VCaP (cell line): ENCODE results near the gene SKI.

Source experiments
- H3K27ac ChIP-seq: fragments of 450-650 bp; 2 replicates; pipeline ENCODE4 v1.5.1; 2017
- TF ChIP-seq, protein P1 (sequence below): fragments of 450-650 bp; conservative IDR thresholded peaks from 2 replicates; pipeline ENCODE4 v1.5.1; 2017; ENCODE audit warnings: mild to moderate bottlenecking, moderate library complexity

Gene SKI

DNA sequence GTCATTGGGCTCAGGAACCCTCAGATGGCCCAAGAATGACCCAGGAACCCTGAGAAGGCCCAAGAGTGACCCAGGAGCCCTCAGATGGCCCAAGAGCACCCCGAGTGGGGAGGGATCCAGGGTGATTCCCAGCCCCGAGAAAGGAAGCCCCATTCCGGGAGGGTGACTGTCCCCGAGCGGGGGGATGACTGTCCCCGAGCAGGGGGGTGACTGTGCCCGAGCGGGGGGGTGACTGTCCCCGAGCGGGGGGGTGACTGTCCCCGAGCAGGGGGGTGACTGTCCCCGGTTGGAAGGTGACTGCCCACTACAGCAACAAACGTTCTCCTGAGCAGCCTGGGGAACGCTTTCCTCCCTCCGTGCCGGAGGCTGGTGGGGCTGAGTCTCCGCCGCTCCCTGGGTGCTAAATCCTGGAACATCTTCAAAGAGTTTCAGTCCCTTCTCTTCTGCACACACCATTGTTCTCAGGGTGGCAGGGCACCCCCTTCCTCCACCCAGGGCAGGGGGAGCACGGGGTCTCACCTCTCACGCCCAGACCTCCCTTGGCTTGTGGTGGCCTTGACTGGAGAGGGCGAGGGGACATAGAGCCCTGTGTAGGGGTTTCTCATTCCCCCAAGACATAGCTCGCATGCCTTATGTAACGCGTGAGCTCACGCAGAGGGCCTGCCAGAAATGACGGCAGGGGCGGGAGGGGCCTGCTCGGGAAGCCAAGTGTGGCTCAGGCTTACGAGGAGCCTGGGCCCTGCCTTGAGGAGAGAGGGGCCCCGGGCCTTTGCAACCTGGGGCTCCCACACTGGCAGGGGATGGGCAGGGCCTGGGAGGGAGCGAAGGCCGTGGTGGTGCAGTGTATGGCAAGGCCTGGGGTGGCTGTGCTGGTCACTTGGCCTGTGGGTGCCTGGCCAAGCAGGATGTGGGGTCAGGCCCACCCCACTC lies 14.3 kb upstream of the SKI start:
- TF ChIP-seq, protein P1, sequence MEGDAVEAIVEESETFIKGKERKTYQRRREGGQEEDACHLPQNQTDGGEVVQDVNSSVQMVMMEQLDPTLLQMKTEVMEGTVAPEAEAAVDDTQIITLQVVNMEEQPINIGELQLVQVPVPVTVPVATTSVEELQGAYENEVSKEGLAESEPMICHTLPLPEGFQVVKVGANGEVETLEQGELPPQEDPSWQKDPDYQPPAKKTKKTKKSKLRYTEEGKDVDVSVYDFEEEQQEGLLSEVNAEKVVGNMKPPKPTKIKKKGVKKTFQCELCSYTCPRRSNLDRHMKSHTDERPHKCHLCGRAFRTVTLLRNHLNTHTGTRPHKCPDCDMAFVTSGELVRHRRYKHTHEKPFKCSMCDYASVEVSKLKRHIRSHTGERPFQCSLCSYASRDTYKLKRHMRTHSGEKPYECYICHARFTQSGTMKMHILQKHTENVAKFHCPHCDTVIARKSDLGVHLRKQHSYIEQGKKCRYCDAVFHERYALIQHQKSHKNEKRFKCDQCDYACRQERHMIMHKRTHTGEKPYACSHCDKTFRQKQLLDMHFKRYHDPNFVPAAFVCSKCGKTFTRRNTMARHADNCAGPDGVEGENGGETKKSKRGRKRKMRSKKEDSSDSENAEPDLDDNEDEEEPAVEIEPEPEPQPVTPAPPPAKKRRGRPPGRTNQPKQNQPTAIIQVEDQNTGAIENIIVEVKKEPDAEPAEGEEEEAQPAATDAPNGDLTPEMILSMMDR = no peak
- no peak overlapping the region; the same call in 1 of the 2 replicates for H3K27ac ChIP-seq

DNA sequence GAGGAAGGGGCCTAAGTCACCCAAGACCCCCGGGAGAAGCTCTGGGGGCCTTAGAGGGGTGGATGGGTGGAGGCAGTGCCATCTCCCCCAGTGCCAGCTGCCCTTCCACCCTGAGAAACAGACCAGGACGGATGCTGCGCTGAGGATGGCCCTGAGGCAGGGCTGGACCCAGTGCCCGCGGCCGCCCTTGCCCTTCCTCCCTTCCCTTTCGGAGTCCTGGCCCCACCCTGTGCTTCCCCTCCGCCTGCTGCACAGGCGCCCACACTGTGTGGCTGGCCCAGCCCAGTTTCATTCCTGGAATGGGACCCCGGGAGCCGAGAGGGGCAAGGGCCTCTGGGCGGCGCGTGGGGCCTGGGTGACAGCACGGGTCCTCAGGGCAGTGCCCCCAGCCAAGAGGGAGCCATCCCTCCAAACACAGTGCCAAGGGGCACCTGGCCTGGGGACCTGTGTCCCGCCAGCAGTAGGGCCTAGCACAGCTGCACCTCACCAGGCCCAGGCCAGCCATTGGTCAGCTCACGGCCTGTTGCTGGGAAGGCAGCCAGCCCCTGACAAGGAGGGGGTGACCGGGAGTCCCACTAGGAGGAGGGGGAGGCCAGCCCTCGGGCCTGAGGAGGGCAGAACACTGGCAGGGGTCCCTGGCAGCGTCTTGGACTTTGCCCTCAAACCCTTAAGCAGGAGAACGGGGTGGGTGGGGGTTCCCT lies 13.4 kb upstream of the SKI start:
- H3K27ac ChIP-seq = no peak overlapping the region; the same call in 1 of the 2 replicates
- TF ChIP-seq, protein P1 = no peak

DNA sequence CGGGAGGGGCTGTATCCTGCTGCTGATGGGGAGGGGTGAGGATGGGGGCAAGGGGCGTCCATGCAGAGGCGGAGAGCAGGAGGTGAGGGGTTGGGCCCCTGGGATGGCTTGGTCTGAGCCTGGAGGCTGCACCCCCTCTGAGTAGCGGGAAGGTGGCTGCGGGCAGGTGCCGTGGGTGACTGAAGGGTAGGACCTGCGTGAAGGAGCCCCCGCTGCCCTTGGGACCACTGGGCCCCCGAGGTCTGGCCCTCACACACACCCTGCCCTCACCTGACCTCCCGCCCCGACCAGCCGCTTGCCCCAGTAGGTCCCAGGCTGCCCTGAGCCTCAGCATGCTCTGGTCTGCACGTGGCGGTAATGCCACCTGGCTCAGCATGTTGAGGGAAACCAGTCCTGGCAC lies 12.8 kb upstream of the SKI start:
- TF ChIP-seq, protein P1 = no peak
- H3K27ac ChIP-seq = no peak overlapping the region

DNA sequence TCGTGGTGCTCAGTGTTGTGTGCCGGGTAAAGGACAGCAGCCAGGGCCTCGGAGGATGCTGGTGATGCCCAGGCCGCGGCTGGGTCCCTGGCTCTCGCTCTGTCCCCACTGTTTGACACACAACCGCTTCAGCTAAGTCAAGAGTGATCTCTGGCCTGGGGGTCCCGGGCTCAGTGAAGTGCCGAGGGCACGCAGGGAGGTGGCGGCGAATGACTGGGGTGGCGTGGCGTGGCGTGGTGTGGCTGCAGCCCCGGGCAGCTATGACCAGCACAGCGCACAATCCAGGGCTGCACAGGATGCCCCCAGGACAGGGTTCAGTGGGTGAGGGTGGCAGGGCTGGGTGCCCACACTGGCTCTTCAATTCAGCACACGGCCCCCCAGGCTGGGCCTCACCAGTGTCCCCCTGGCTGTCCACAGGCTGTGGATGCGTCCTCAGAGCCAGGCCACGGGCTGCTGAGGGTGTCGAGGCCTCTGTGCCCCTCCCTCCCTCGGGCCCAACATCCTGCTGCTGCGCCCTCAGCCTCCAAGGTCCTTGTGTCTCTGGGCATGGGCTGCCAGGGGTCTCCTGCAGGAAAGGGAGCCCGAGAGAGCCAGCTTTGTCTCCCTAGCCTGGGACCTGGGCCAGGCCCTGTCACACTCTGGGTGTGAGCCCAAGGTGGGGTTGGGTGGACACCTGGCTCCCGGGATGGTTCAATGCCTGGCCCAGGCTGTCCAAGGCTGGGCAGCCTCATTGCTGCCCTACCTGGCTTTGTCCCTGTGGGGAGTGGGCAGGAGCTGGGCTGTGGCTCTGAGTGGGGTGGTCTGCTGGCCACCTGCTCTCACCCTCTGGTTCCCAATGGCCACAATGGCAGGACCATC lies 12.0 kb upstream of the SKI start:
- no peak overlapping the region for H3K27ac ChIP-seq
- TF ChIP-seq, protein P1 = no peak

DNA sequence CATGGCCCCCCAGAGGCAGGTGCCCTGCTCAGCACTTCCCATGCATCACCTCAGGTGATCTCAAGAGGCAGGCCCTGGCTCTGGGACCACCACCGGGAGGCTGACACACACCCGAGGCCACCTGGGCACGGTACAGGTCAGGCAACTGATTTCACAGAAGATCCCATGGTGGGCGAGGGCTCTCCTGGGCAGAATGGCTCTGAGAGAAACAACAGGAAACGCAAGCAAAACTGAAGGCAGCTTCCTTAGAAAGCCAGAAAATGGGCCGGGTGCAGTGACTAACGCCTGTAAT lies 11.4 kb upstream of the SKI start:
- TF ChIP-seq, protein P1 = no peak
- H3K27ac ChIP-seq = no peak overlapping the region

DNA sequence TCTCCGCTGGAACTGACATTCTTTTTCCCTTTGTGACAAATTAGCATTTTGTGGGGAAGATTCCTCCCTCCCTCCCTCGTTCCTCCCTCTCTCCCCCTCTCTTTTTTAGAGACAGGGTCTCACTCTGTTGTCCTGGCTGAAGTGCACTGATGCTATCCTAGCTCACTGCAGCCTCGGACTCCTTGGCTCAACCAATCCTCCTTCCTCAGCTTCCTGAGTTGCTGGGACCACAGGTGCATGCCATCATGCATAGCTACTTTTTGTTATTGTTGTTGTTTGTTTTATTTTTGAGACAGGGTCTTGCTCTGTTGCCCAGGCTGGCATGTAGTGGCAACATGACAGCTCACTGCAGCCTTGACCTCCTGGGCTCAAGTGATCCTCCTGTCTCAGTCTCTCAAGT lies 6.8 kb upstream of the SKI start:
- TF ChIP-seq, protein P1 = no peak
- H3K27ac ChIP-seq = no peak overlapping the region

DNA sequence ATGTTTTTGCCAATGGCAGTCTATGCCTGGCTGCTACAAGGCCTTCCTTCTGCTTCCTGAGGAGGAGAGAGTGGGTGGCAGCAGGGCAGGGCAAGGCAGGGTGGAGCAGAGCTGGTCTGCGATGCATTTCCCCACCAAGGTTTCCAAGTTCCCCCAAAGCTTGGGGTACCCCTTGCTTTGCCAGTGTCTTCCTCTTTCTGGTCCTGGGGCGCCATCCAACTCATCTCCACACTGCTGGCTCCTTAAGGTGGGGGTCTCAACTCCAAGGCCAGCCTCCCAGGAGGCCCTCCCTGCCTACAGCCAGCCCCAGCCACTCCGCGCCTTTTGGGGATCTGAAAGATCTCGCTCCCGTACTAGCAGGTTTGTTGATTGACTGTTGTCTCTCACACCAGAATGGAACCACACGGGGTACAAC lies 3.9 kb upstream of the SKI start:
- TF ChIP-seq, protein P1 = no peak
- H3K27ac ChIP-seq = no peak overlapping the region
